ENCODE results near the gene CCDC171.

The CCDC171 gene

DNA sequence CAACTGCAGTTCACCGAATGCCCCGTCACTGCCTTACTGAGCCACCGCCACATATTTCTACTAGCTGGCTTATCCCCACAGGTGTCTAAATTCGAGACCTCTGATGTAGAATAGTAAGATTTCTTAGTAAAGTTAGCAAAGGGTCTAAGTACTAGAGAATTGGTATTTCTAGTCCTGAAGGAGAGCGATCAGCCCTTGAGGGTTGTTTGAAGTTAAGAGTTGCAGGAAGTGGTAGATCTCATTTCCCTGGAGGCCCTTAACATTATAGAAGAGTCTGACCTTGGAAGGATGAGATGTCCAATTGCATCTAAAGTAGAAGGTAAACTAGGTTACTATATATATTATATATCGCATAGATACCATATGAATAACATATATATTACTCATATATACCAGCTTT is 451.8 kb downstream of the CCDC171 start:
- no peak for DNase-seq

DNA sequence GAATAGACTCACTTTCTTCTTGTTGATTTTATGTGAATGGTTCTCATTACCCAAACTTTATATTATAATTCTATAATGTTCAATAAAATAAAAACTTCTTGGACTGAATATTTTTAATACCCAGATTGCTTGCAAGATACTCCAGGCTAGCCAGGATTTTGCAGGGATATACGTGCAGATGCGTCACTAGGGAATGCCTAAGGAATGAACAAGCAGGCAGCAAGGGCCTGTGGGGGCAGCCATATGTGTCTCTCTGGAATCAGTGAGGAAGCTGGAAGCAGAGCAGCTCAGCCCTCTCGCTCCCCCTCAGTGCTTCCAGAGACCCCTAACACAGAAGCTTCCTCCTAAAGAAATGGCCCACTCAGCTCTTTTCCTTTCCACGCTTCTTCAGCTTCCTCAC is 457.4 kb downstream of the CCDC171 start:
- no peak for DNase-seq

DNA sequence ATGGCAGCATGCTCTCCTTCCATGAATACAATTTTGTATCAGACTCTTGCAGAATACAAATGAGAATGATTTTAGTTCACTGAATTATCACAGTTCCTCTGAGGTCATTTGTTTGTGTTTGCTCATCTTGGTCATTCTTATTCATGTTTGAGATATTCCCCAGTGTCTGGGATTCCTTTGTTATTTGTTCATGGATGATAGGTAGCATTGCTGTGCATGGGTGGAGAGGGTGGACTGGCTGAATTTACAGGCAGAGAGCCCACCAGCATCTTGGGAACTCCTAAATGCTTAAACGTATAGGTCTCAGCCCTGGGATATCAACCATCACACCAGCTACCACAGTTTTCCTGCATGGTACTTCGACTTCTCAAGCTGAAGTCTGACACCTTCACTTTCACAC is 459.8 kb downstream of the CCDC171 start:
- DNase-seq, result no peak

DNA sequence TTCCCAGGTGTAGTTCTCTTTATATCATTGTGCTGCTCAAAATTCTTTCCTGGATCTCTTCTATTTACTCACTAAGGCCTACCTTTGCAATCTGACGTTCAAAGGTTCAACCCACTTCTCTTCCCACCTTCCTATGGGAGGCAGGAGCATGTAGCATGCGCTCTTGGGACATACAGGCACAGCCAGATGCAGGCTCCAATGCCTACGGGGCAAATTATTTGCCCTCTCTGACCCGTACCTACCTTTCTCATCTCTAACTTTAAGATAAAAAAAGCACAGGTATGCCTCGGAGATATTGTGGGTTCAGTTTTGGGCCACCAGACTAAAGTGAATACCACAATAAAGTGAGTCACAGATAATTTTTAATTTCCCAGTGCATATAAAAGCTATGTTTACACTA is 460.5 kb downstream of the CCDC171 start:
- no peak for DNase-seq

DNA sequence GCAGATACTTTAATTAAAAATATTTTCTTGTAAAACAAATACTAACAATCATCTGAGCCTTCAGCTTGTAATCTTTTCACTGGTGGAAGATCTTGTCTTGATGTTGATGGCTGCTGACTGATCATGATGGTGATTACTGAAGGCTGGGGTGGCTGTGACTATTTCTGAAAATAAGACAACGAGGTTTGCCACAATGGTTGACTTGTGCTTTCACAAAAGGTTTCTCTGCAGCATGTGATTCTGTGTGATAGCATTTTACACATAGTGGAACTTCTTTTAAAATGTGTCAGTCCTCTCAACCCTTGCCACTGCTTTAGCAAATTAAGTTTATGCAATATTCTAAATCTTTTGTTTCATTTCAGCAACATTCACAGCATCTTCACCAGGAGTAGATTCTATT is 461.0 kb downstream of the CCDC171 start:
- DNase-seq, result no peak

DNA sequence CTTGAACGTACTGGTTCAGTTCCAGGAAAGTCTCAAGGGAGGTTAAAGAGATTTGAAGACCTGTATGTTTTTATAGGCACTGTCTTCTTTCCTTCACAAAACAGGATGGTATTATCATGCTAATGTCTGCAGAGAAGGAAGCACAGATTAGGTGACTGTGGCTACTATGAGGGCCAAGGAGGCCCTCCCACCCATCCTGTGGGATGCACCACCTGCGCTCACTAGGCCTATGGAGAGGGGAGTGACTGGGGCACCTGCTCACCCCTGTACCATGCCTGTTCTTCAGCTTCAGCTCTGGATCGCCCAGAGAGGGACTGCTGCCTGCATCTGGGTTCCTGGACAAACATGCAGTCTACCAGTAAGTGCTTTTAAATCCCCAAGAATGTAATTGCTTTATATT is 469.4 kb downstream of the CCDC171 start:
- DNase-seq, result no peak

DNA sequence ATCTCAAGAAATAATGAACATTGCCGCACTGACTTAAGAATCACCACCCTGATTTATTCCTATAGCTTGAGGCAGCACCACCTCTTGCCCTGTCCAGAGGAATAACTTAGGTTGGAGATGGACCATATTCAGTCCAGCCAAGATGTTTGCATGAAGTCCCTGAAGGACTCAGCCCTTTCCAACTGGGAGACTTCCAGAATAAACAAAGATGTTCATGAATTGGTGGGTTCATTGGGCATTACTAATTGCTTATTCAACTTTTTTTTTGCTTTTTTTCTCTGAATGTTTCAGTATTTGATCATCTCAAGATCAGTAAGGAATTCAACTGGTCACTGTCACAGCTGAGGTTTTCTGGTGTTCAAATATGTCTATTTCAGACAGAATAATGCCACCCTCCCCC is 470.6 kb downstream of the CCDC171 start:
- DNase-seq, result no peak
